ENCODE measurements around the gene DHDDS.

- TF ChIP-seq CTCF (IDR thresholded peaks at IDR 0.05) (no peak), POLR2AphosphoS5 (IDR thresholded peaks at IDR 0.05; ENCODE audit: low read depth, low read length) (no peak), REST (IDR thresholded peaks at IDR 0.05; ENCODE audit: insufficient read depth in 1 of 2, low read depth in 2 of 2, low read length in 1 of 2) (no peak)
These were observed 58.0 kb downstream of the DHDDS start for GRCh38 chr1:26490155-26490554.
